Endothelial cell of umbilical vein (primary cell): Measurements from ENCODE around the gene JAZF1. TPM values are rescaled to one million over a fixed set of nuclear protein-coding genes. Genes with fewer than 3 reads are reported as not detected.

ENCODE experiments used
- BruUV-seq: library from RNA; stranded (reverse); fragments of 400-500 nt; replicated peaks from 2 replicates; lab custom pipeline; 2021; lab: Mats Ljungman, UMichigan
- CTCF ChIA-PET: fragments of 300-600, 350-600 bp; sonication (Branson Sonifier 250); formaldehyde crosslinking; loops from one replicate; lab custom pipeline; 2021; ENCODE audit warnings: antibody characterized with exemption, inconsistent platforms; lab: Charles Lee
- POLR2A ChIA-PET: fragments of 300-600, 350-600 bp; sonication (Branson Sonifier 250); formaldehyde crosslinking; loops from one replicate; lab custom pipeline; 2021; ENCODE audit warnings: antibody characterized with exemption, inconsistent platforms; lab: Charles Lee
- DNase-seq: peaks from one replicate; pipeline ENCODE4 v3.0.0-alpha.2; 2011; ENCODE audit warnings: low read depth, low spot score
- FAIRE-seq: peaks from 2 replicates; lab custom pipeline; 2011; peaks lifted over from hg19 to GRCh38; lab: Jason Lieb, UNC
- H2AFZ ChIP-seq: 2 replicates; pipeline ENCODE4 v1.6.0; 2012; ENCODE audit warnings: low read depth, low read length, control low read depth, inconsistent platforms
- H3K27ac ChIP-seq: 2 replicates; pipeline ENCODE4 v1.5.1; 2011; ENCODE audit warnings: low read depth, mild to moderate bottlenecking, control low read depth, low read length, moderate library complexity; ENCODE audit not compliant: insufficient read depth
- H3K27me3 ChIP-seq, 2 experiments: 2 replicates each; pipeline versions ENCODE4 v1.6.0 to v1.6.1; 2011; ENCODE audit warnings: low read length in 2 of 2, mixed read lengths in 1 of 2; ENCODE audit not compliant: control insufficient read depth in 2 of 2, insufficient read depth in 2 of 2
- H3K36me3 ChIP-seq, 2 experiments: 2 replicates in 1 of 2; 3 replicates in 1 of 2; pipeline ENCODE4 v1.5.1; 2011; ENCODE audit warnings: low read length in 2 of 2, mild to moderate bottlenecking in 1 of 2, moderate library complexity in 1 of 2; ENCODE audit not compliant: control insufficient read depth in 2 of 2, insufficient read depth in 2 of 2; ENCODE audit errors: extremely low read depth in 1 of 2
- H3K4me1 ChIP-seq: 3 replicates; pipeline ENCODE4 v1.5.1; 2011; ENCODE audit warnings: mild to moderate bottlenecking, low read length; ENCODE audit not compliant: control insufficient read depth, insufficient read depth; ENCODE audit errors: extremely low read depth
- H3K4me2 ChIP-seq: 2 replicates; pipeline ENCODE4 v1.6.1; 2011; ENCODE audit warnings: low read length, control low read depth, mixed read lengths; ENCODE audit not compliant: insufficient read depth
- H3K4me3 ChIP-seq, 3 experiments: fragments of 200-600 bp in 1 of 3; sonication (generic), shearing (Covaris generic) in 1 of 3; replicated peaks in 1 of 3; 2 replicates each; pipeline ENCODE4 v1.5.1; 2011 to 2016; ENCODE audit warnings: control low read depth in 3 of 3, low read length in 3 of 3, mild to moderate bottlenecking in 2 of 3, inconsistent platforms in 1 of 3, low read depth in 1 of 3, moderate library complexity in 1 of 3; ENCODE audit not compliant: insufficient read depth in 1 of 3
- H3K79me2 ChIP-seq: 2 replicates; pipeline ENCODE4 v1.6.0; 2012; ENCODE audit warnings: low read length, inconsistent platforms; ENCODE audit not compliant: control insufficient read depth, insufficient read depth
- H3K9ac ChIP-seq: replicated peaks from 2 replicates; pipeline ENCODE3; 2011; ENCODE audit warnings: low read length, control low read depth; ENCODE audit not compliant: insufficient read depth; ENCODE audit errors: extremely low read depth
- H3K9me1 ChIP-seq: replicated peaks from 3 replicates; pipeline ENCODE4 v1.6.0; 2011; ENCODE audit warnings: mild to moderate bottlenecking, low read length; ENCODE audit not compliant: control insufficient read depth, insufficient read depth; ENCODE audit errors: extremely low read depth
- H3K9me3 ChIP-seq: replicated peaks from 2 replicates; pipeline ENCODE4 v1.5.1; 2012; ENCODE audit warnings: low read length, inconsistent platforms; ENCODE audit not compliant: control insufficient read depth, insufficient read depth
- H4K20me1 ChIP-seq: replicated peaks from 2 replicates; pipeline ENCODE3; 2011; ENCODE audit warnings: mild to moderate bottlenecking, low read length; ENCODE audit not compliant: control insufficient read depth, insufficient read depth; ENCODE audit errors: extremely low read depth
- CTCF ChIP-seq, 2 donors: IDR thresholded peaks; 1 replicate in 1 of 2; 2 replicates in 1 of 2; pipeline ENCODE4 v1.5.1; 2011; ENCODE audit warnings: low read length in 2 of 2, mild to moderate bottlenecking in 2 of 2, moderate library complexity in 2 of 2, control low read depth in 1 of 2, inconsistent platforms in 1 of 2, low read depth in 1 of 2; ENCODE audit not compliant: insufficient read depth in 1 of 2; ENCODE audit errors: extremely low read depth in 1 of 2
- EZH2 ChIP-seq: IDR thresholded peaks from 2 replicates; pipeline ENCODE4 v1.6.1; 2012; ENCODE audit warnings: borderline replicate concordance, low read depth, mild to moderate bottlenecking, moderate library complexity, low read length, inconsistent platforms; ENCODE audit not compliant: severe bottlenecking
- GATA2 ChIP-seq: IDR thresholded peaks from 2 replicates; pipeline ENCODE4 v1.7.0; 2011; ENCODE audit warnings: low read depth, mild to moderate bottlenecking, moderate library complexity, mixed read lengths, low read length; ENCODE audit not compliant: insufficient read length, insufficient read depth
- MAX ChIP-seq: IDR thresholded peaks from 2 replicates; pipeline ENCODE4 v1.6.1; 2011; ENCODE audit not compliant: insufficient read depth, insufficient read length
- MYC ChIP-seq: IDR thresholded peaks from one replicate; pipeline ENCODE4 v1.6.1; 2011; ENCODE audit warnings: mild to moderate bottlenecking, low read depth, low read length
- dilution Hi-C: fragments of 300-500 bp; cut with MboI; formaldehyde crosslinking; loops from one replicate; pipeline ENCODE4 v1.15.0; 2019; ENCODE audit warnings: low sequenced_read_pairs; ENCODE audit not compliant: extremely low pct_ligation_motif_present
- intact Hi-C: fragments of 100-400 bp; cut with micrococcal nuclease; formaldehyde crosslinking; loops from one replicate; pipeline ENCODE4 v1.10.0; 2022
- polyA plus RNA-seq, 4 experiments: library from polyadenylated mRNA; depleted of rRNA in 3 of 4; stranded (reverse) in 3 of 4; unstranded in 1 of 4; fragments of >200 nt; gene quantifications; 2 replicates each; pipeline versions ENCODE4 v1.2.1 to v1.2.3, GENCODE V29; 2011 to 2012; ENCODE audit warnings: missing spikeins in 1 of 4
- total RNA-seq: library from RNA; stranded (reverse); gene quantifications from 2 replicates; pipeline ENCODE4 v1.2.3, GENCODE V29; 2021

Gene JAZF1
- total and polyA plus RNA-seq, 2 donors (not counting 3 experiments of a cell fraction or from before 2014, with no cell fraction given): 2.5 to 16.9 TPM

- Histone ChIP-seq H3K27me3 (no peaks in the 10 kb centered on the region), H3K4me2 (no peak overlapping the region), H3K9me3 (no peaks in the 10 kb centered on the region), H3K9ac (no peak overlapping the region), H3K4me1 (peaks cover 12% of the 10 kb centered on the region), H3K27ac (no peak overlapping the region), H2AFZ (no peak overlapping the region), H3K79me2 (no peaks in the 10 kb centered on the region), H3K9me1 (no peaks in the 10 kb centered on the region), H3K36me3 (no peaks in the 10 kb centered on the region), H4K20me1 (no peaks in the 10 kb centered on the region), H3K4me3 (no peak overlapping the region)
- intact Hi-C loops: no loop called here
- dilution Hi-C loops: no loop called here
- no peak for FAIRE-seq
- no TSS peak for BruUV-seq
- TF ChIP-seq GATA2: no peak
- ChIA-PET CTCF (interaction anchor here (5.2 kb wide), 1 partner anchor 11 kb away, joined by 28 read pairs; no protein-coding TSS in a partner anchor), POLR2A (no interaction called here)
- no peak for DNase-seq
These were observed 76.5 kb downstream of the JAZF1 start for GRCh38 chr7:28104041-28104541.

GRCh38 chr7:28102797-28103196, 77.8 kb downstream of the JAZF1 start:
- no peak for DNase-seq

More at GRCh38 chr7:28102797-28103196, 77.8 kb downstream of the JAZF1 start:
- Histone ChIP-seq H3K27ac (no peak overlapping the region), H3K9me1 (no peaks in the 10 kb centered on the region), H3K4me3 (no peak overlapping the region), H4K20me1 (no peaks in the 10 kb centered on the region), H3K4me2 (no peak overlapping the region), H3K36me3 (no peaks in the 10 kb centered on the region), H3K27me3 (no peaks in the 10 kb centered on the region), H3K79me2 (no peaks in the 10 kb centered on the region), H3K9ac (no peak overlapping the region), H3K4me1 (peaks cover 4% of the 10 kb centered on the region), H3K9me3 (no peaks in the 10 kb centered on the region), H2AFZ (no peak overlapping the region)
- dilution Hi-C loops (no loop called here), intact Hi-C loops (no loop called here)
- POLR2A ChIA-PET: no interaction called here
- no TSS peak for BruUV-seq
- no peak for FAIRE-seq
- CTCF ChIA-PET: interaction anchor here (1.0 to 1.1 kb wide), 2 partner anchors 9 to 126 kb away, joined by 3 to 5 read pairs; no protein-coding TSS in a partner anchor
- TF ChIP-seq MAX (no peak), GATA2 (no peak), EZH2 (no peak), MYC (no peak), CTCF (IDR thresholded peaks at IDR 0.05; ENCODE audit: extremely low read depth in 1 of 2, insufficient read depth in 1 of 2, low read depth in 1 of 2, low read length in 2 of 2) (no peak)
